Fibroblast of skin of right biceps (primary cell): ENCODE measurements around the gene MX2.
A peak's percentile ranks its signal among the peaks of the same experiment; 100 is the strongest.
"Not testable (repeated sequence)": the region's sequence is repeated elsewhere in the genome, so short reads cannot be mapped to it uniquely, and the experiment has no call there.

ENCODE experiments used
- DNase-seq: peaks from one replicate; pipeline ENCODE4 v3.0.0-alpha.2; 2013

MX2 gene

GRCh38 chr21:41342035-41342434 lies 19.8 kb upstream of the MX2 start:
- DNase-seq, result no peak

GRCh38 chr21:41344146-41344545 lies 17.7 kb upstream of the MX2 start:
- DNase-seq, result no peak

GRCh38 chr21:41345356-41345755 lies 16.5 kb upstream of the MX2 start:
- no peak for DNase-seq

- DNase-seq, result no peak
Measured at GRCh38 chr21:41345934-41346685, 15.7 kb upstream of the MX2 start.

GRCh38 chr21:41346758-41347157 lies 15.1 kb upstream of the MX2 start:
- no peak for DNase-seq

- DNase-seq, result no peak
Measured at GRCh38 chr21:41348434-41348833, 13.4 kb upstream of the MX2 start.

- DNase-seq, result no peak
Measured at GRCh38 chr21:41349126-41349525, 12.7 kb upstream of the MX2 start.

GRCh38 chr21:41349619-41350390 lies 12.0 kb upstream of the MX2 start:
- DNase-seq, result no peak

- DNase-seq, result no peak
Measured at GRCh38 chr21:41350436-41351155, 11.2 kb upstream of the MX2 start.

- no peak for DNase-seq
Measured at GRCh38 chr21:41357546-41357945, 4.3 kb upstream of the MX2 start.

- DNase-seq, result no peak
Measured at GRCh38 chr21:41358193-41359166, 3.3 kb upstream of the MX2 start.

GRCh38 chr21:41359286-41359685 lies 2.5 kb upstream of the MX2 start:
- no peak for DNase-seq

GRCh38 chr21:41359754-41360071 lies 2.1 kb upstream of the MX2 start:
- not testable (repeated sequence) for DNase-seq

GRCh38 chr21:41360072-41360821 lies 1.6 kb upstream of the MX2 start:
- peak; percentile 57 for DNase-seq

GRCh38 chr21:41361053-41361785 lies 608 bp upstream of the MX2 start:
- DNase-seq, result no peak

- no peak for DNase-seq
Measured at GRCh38 chr21:41362605-41363369, 960 bp downstream of the MX2 start.

- no peak for DNase-seq
Measured at GRCh38 chr21:41363370-41364270, 1.8 kb downstream of the MX2 start.

GRCh38 chr21:41364308-41364707 lies 2.5 kb downstream of the MX2 start:
- DNase-seq, result no peak

- no peak for DNase-seq
Measured at GRCh38 chr21:41365377-41366107, 3.7 kb downstream of the MX2 start.
